Trophoblast cell (in vitro differentiated cells and primary cell): ENCODE data around the gene SRM.
"Not testable (repeated sequence)": the region's sequence is repeated elsewhere in the genome, so short reads cannot be mapped to it uniquely, and the experiment has no call there.

Experiments used
- DNase-seq, 2 donors: peaks; one replicate each; pipeline ENCODE4 v3.0.0-alpha.2; 2016
- H2AFZ ChIP-seq: 2 replicates; pipeline ENCODE4 v1.6.1; 2013; ENCODE audit warnings: low read length, moderate library complexity, mild to moderate bottlenecking; ENCODE audit not compliant: insufficient read depth, poor library complexity
- H2AK5ac ChIP-seq: 2 replicates; pipeline ENCODE4 v1.6.1; 2013; ENCODE audit warnings: mild to moderate bottlenecking, low read length
- H2BK120ac ChIP-seq: 2 replicates; pipeline ENCODE4 v1.6.1; 2013; ENCODE audit warnings: low read length, mild to moderate bottlenecking, moderate library complexity; ENCODE audit not compliant: insufficient read depth, poor library complexity
- H2BK12ac ChIP-seq: 2 replicates; pipeline ENCODE4 v1.6.1; 2013; ENCODE audit warnings: mild to moderate bottlenecking, low read length, moderate library complexity
- H2BK5ac ChIP-seq: 2 replicates; pipeline ENCODE4 v1.6.1; 2013; ENCODE audit warnings: low read length, low read depth, moderate library complexity, mild to moderate bottlenecking; ENCODE audit not compliant: poor library complexity
- H3K14ac ChIP-seq: 2 replicates; pipeline ENCODE4 v1.6.1; 2013; ENCODE audit warnings: mild to moderate bottlenecking, low read length
- H3K18ac ChIP-seq: 2 replicates; pipeline ENCODE4 v1.6.1; 2013; ENCODE audit warnings: mild to moderate bottlenecking, low read length
- H3K23ac ChIP-seq: 2 replicates; pipeline ENCODE4 v1.6.1; 2013; ENCODE audit warnings: low read length
- H3K27ac ChIP-seq: 2 replicates; pipeline ENCODE4 v1.5.1; 2013; ENCODE audit warnings: low read depth, mild to moderate bottlenecking, inconsistent platforms, low read length, moderate library complexity
- H3K27me3 ChIP-seq: 2 replicates; pipeline ENCODE4 v1.6.1; 2013; ENCODE audit warnings: inconsistent platforms, mild to moderate bottlenecking, low read length, moderate library complexity; ENCODE audit not compliant: insufficient read depth
- H3K36me3 ChIP-seq, 2 experiments: 1 replicate in 1 of 2; 2 replicates in 1 of 2; pipeline ENCODE4 v1.6.1; 2013; ENCODE audit warnings: low read length in 2 of 2, mild to moderate bottlenecking in 2 of 2, moderate library complexity in 1 of 2; ENCODE audit not compliant: insufficient read depth in 2 of 2, control insufficient read depth in 1 of 2
- H3K4ac ChIP-seq: 2 replicates; pipeline ENCODE4 v1.6.1; 2013; ENCODE audit warnings: low read depth, mild to moderate bottlenecking, low read length, moderate library complexity
- H3K4me1 ChIP-seq, 2 experiments: 1 replicate in 1 of 2; 2 replicates in 1 of 2; pipeline ENCODE4 v1.6.1; 2013; ENCODE audit warnings: low read length in 2 of 2, mild to moderate bottlenecking in 2 of 2, moderate library complexity in 1 of 2; ENCODE audit not compliant: insufficient read depth in 2 of 2, control insufficient read depth in 1 of 2
- H3K4me2 ChIP-seq: 2 replicates; pipeline ENCODE4 v1.6.1; 2013; ENCODE audit warnings: inconsistent platforms, mild to moderate bottlenecking, low read length, moderate library complexity
- H3K4me3 ChIP-seq: 2 replicates; pipeline ENCODE4 v1.5.1; 2013; ENCODE audit warnings: mild to moderate bottlenecking, low read depth, low read length, inconsistent platforms
- H3K79me1 ChIP-seq: one replicate; pipeline ENCODE4 v1.6.1; 2013; ENCODE audit warnings: low read length
- H3K79me2 ChIP-seq: 2 replicates; pipeline ENCODE4 v1.6.1; 2013; ENCODE audit warnings: low read length, mild to moderate bottlenecking; ENCODE audit not compliant: control insufficient read depth, insufficient read depth, poor library complexity
- H3K9ac ChIP-seq: 2 replicates; pipeline ENCODE4 v1.6.1; 2013; ENCODE audit warnings: mild to moderate bottlenecking, low read length
- H3K9me3 ChIP-seq: 2 replicates; pipeline ENCODE4 v1.6.1; 2013; ENCODE audit warnings: low read depth, mild to moderate bottlenecking, control low read depth, inconsistent platforms, low read length; ENCODE audit not compliant: insufficient read depth
- H4K12ac ChIP-seq: 2 replicates; pipeline ENCODE4 v1.6.1; 2013; ENCODE audit warnings: low read depth, mild to moderate bottlenecking, low read length, moderate library complexity
- H4K8ac ChIP-seq: 2 replicates; pipeline ENCODE4 v1.6.1; 2013; ENCODE audit warnings: low read depth, mild to moderate bottlenecking, low read length, moderate library complexity
- H4K91ac ChIP-seq: one replicate; pipeline ENCODE4 v1.6.1; 2013; ENCODE audit warnings: low read depth, mild to moderate bottlenecking, low read length, moderate library complexity
- WGBS: extraction: QIAGEN DNeasy Blood & Tissue Kit; methylation state at CpG from one replicate; pipeline ENCODE4 v1.1.7; 2013; ENCODE audit warnings: missing lambda C conversion rate; ENCODE audit not compliant: insufficient read length, insufficient coverage; ENCODE audit errors: extremely low coverage; 5-methylcytosine and 5-hydroxymethylcytosine counted together

SRM gene

DNA sequence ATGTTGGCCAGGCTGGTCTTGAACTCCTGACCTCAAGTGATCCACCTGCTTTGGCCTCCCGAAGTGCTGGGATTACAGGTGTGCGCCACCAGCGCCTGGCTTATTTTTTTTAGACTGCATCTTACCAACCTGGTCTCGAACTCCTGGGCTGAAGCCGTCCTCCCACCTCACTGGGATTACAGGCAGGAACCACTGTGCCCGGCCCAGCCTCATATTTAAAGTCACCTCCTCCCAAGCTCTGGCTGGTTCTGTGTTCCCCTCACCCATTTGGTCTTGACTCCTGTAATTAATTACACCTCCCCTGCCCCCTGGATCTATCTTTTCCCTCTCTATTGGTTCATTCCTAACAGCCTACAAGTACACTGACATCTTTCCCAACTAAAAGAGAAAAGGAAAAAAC is 41.5 kb upstream of the SRM start:
- no peak for DNase-seq
- peaks cover 9% of the 10 kb centered on the region for H3K79me1 ChIP-seq
- H3K23ac ChIP-seq: no peak overlapping the region
- H4K12ac ChIP-seq: no peak overlapping the region
- H3K79me2 ChIP-seq: peaks cover 5% of the 10 kb centered on the region
- no peak overlapping the region for H2BK12ac ChIP-seq
- no peak overlapping the region for H3K4me2 ChIP-seq
- no peak overlapping the region for H3K14ac ChIP-seq
- H4K8ac ChIP-seq: no peak overlapping the region
- H3K27me3 ChIP-seq: no peaks in the 10 kb centered on the region
- H3K9ac ChIP-seq: no peak overlapping the region
- no peak overlapping the region for H4K91ac ChIP-seq
- no peak overlapping the region for H2BK120ac ChIP-seq
- H3K27ac ChIP-seq: no peak overlapping the region
- no peak overlapping the region for H3K4me3 ChIP-seq
- H3K9me3 ChIP-seq: no peaks in the 10 kb centered on the region
- H2AFZ ChIP-seq: no peak overlapping the region
- H3K18ac ChIP-seq: no peak overlapping the region
- no peak overlapping the region for H2AK5ac ChIP-seq
- no CpG with 5 or more reads among the region's 6 CpGs for WGBS
- peaks cover 0 to 2% of the 10 kb centered on the region in 2 experiments for H3K4me1 ChIP-seq
- H3K4ac ChIP-seq: no peak overlapping the region
- no peak overlapping the region for H2BK5ac ChIP-seq
- H3K36me3 ChIP-seq: peaks cover 18% of the 10 kb centered on the region in 2 experiments

GRCh38 chr1:11100806-11101205 is 41.0 kb upstream of the SRM start:
- H3K4me3 ChIP-seq, H3K27ac ChIP-seq, H4K8ac ChIP-seq, H2BK12ac ChIP-seq, H2AK5ac ChIP-seq, DNase-seq, H3K4me2 ChIP-seq, H3K79me1 ChIP-seq, H3K4ac ChIP-seq, H3K4me1 ChIP-seq, H3K27me3 ChIP-seq, H3K23ac ChIP-seq, H3K9me3 ChIP-seq, H3K79me2 ChIP-seq, H2AFZ ChIP-seq, H2BK5ac ChIP-seq, H4K12ac ChIP-seq, H3K18ac ChIP-seq, H2BK120ac ChIP-seq, H3K14ac ChIP-seq, H3K9ac ChIP-seq, H4K91ac ChIP-seq: not testable (repeated sequence)
- WGBS: no CpG with 5 or more reads among the region's 17 CpGs
- peaks cover 18 to 21% of the 10 kb centered on the region in 2 experiments for H3K36me3 ChIP-seq

GRCh38 chr1:11100149-11100493 is 40.3 kb upstream of the SRM start:
- no peak overlapping the region for H3K4me3 ChIP-seq
- H2AFZ ChIP-seq: no peak overlapping the region
- peak overlapping the region; percentile 45 for H4K91ac ChIP-seq
- peaks cover 0 to 2% of the 10 kb centered on the region in 2 experiments for H3K4me1 ChIP-seq
- H2BK5ac ChIP-seq: no peak overlapping the region
- no peak overlapping the region for H3K18ac ChIP-seq
- no peak overlapping the region for H3K9ac ChIP-seq
- H3K9me3 ChIP-seq: no peaks in the 10 kb centered on the region
- no peak overlapping the region for H2BK12ac ChIP-seq
- peak overlapping the region; percentile 41 for H3K14ac ChIP-seq
- no peak overlapping the region for H3K27ac ChIP-seq
- H3K79me2 ChIP-seq: peaks cover 5% of the 10 kb centered on the region
- no peak overlapping the region for H3K23ac ChIP-seq
- H4K8ac ChIP-seq: peak overlapping the region; percentile 87
- H3K4me2 ChIP-seq: peak overlapping the region; percentile 67
- DNase-seq: peak in 1 of 2 donors; percentile 40
- H3K4ac ChIP-seq: no peak overlapping the region
- H3K27me3 ChIP-seq: no peaks in the 10 kb centered on the region
- peaks cover 17 to 18% of the 10 kb centered on the region in 2 experiments for H3K36me3 ChIP-seq
- H2AK5ac ChIP-seq: no peak overlapping the region
- H4K12ac ChIP-seq: peak overlapping the region; percentile 84
- peak overlapping the region; percentile 8 for H2BK120ac ChIP-seq
- WGBS: no CpG with 5 or more reads among the region's 13 CpGs
- H3K79me1 ChIP-seq: peaks cover 9% of the 10 kb centered on the region

- Histone ChIP-seq H3K79me2 (peaks cover 5% of the 10 kb centered on the region), H2BK5ac (peak within 1 kb of the TSS; percentile 80), H3K18ac (peak within 1 kb of the TSS; percentile 85), H2AFZ (peak within 1 kb of the TSS; percentile 90), H4K91ac (peak within 1 kb of the TSS; percentile 94), H3K23ac (no peak within 1 kb of the TSS), H2BK12ac (no peak within 1 kb of the TSS), H3K14ac (peak within 1 kb of the TSS; percentile 91), H3K36me3 (peaks cover 20 to 23% of the 10 kb centered on the region in 2 experiments), H4K12ac (peak within 1 kb of the TSS; percentile 85), H3K27me3 (no peaks in the 10 kb centered on the region), H2AK5ac (peak within 1 kb of the TSS; percentile 73), H3K9ac (peak within 1 kb of the TSS; percentile 93), H2BK120ac (peak within 1 kb of the TSS; percentile 87), H3K4me2 (peak within 1 kb of the TSS; percentile 81), H3K4me3 (peak within 1 kb of the TSS; percentile 94), H3K4ac (peak within 1 kb of the TSS; percentile 97), H3K4me1 (peaks cover 0 to 2% of the 10 kb centered on the region in 2 experiments), H3K27ac (peak within 1 kb of the TSS; percentile 73), H4K8ac (peak within 1 kb of the TSS; percentile 87), H3K9me3 (no peaks in the 10 kb centered on the region), H3K79me1 (peaks cover 9% of the 10 kb centered on the region)
- peak; percentile 89 to 97 for DNase-seq
- no CpG with 5 or more reads among the region's 78 CpGs for WGBS
Measured at GRCh38 chr1:11099310-11100148, 39.7 kb upstream of the SRM start, which contains the start of gene EXOSC10. Gene EXOSC10 (minus strand): TSS chr1:11099869. CDS start chr1:11099831, 38 bp downstream.
